OCI-LY7 (cell line): ENCODE results near the gene GRIN2D.

ENCODE experiments used
- CTCF ChIP-seq: fragments of 200-600 bp; sonication (generic); conservative IDR thresholded peaks from 2 replicates; pipeline ENCODE4 v1.5.1; 2014; ENCODE audit warnings: mild to moderate bottlenecking, antibody characterized with exemption, low read length, moderate library complexity, mixed read lengths
- EZH2phosphoT487 ChIP-seq: fragments of 200-600 bp; sonication (generic); IDR thresholded peaks from 2 replicates; pipeline ENCODE4 v1.6.1; 2018; ENCODE audit warnings: low read depth, borderline replicate concordance, mild to moderate bottlenecking, mixed run types, antibody characterized with exemption, low read length, moderate library complexity, mixed read lengths

GRCh38 chr19:48348045-48348444 lies 45.4 kb upstream of the GRIN2D start:
- TF ChIP-seq CTCF (no peak), EZH2phosphoT487 (no peak)
